Activated CD4-positive, CD25-positive, alpha-beta regulatory T cell treated with anti-CD3 and anti-CD28 coated beads, Interleukin-2, amount 50 U/mL, for 24 hours (primary cell): ENCODE results near the gene SMIM11.
"Not testable (repeated sequence)": the region's sequence is repeated elsewhere in the genome, so short reads cannot be mapped to it uniquely, and the experiment has no call there.

ENCODE experiments used
- ATAC-seq, 2 donors: fragments of 150-1000 bp; cut with Tn5 transposase; one replicate each; pipeline ENCODE4 v1.10.0; 2021; ENCODE audit warnings: mild to moderate bottlenecking in 1 of 2, moderate library complexity in 1 of 2

The SMIM11 gene

DNA sequence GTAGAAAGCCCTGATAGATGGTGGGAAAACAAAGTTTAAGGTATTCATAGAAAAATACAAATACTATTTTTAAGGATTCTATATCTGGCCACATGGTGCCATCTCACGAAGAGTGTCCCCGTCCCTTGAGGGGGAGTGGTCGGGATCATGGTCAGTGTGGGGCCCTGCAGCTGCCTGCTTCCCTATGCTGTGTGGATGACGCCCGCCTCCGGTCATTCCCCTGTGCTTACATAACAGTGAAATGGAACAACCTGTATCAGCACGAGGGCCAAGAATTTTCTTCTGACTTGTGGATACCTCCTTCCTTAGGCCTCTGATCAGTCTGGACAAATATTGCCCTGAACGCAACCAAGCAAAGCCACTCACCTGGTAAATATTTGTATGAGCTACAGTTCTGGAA, 52.0 kb downstream of the SMIM11 start:
- ATAC-seq = not testable (repeated sequence)

DNA sequence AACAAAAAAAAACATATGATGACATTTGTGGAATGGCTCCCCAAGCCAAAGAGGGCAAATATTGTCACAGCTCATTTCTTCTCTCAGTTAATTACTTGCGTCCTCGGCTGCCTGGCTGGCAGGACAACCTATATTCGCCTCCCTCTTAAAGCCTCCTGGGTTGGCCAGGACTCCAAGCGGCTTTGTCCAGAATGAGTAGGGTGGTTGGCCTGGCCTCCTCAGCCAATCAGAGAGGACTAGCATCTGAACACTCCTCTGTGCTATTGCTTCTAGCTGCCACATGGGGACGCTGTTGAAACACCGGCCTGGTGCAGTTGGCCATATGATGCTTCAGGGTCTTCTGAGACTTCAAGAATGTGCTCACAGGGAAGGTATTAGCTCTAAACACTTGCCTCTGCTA, 53.1 kb downstream of the SMIM11 start:
- ATAC-seq = not testable (repeated sequence)

DNA sequence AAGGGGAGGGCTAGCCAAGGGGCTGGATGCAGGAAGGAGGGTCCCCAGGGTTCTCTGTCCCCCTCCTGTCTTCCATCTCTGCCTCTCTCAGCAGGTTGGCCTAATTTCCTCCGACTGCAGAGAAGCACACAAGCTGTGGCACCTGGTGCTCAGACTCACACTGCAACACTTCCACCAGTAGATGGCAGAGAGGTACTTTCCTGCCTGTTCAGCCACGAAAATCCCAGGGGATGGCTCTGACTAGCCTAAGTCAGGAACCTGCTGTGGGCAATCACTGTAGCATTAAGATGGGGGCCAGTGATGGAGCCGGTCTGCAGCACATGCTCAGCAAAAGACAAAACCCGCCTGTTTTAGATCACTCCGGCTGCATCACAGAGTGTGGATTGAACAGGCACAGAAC, 54.4 kb downstream of the SMIM11 start:
- not testable (repeated sequence) for ATAC-seq
